ENCODE data around the gene TMEM132C.

The TMEM132C gene

GRCh38 chr12:128606538-128606937 is 339.6 kb downstream of the TMEM132C start:
- no peak for DNase-seq (ENCODE audit: low spot score in 2 of 2)
- H3K4me3 Mint-ChIP-seq: no peak overlapping the region
- H3K4me1 Mint-ChIP-seq: no peaks in the 10 kb centered on the region
- no peak overlapping the region for H3K27ac Mint-ChIP-seq
- peaks cover 2% of the 10 kb centered on the region for H3K27me3 Mint-ChIP-seq
- H3K9me3 Mint-ChIP-seq: no peaks in the 10 kb centered on the region
- no peak for ATAC-seq (ENCODE audit: low read depth)
- H3K36me3 Mint-ChIP-seq: no peaks in the 10 kb centered on the region

- peaks cover 2% of the 10 kb centered on the region for H3K27me3 Mint-ChIP-seq
- no peak for DNase-seq (ENCODE audit: low spot score in 2 of 2)
- no peaks in the 10 kb centered on the region for H3K4me1 Mint-ChIP-seq
- no peak overlapping the region for H3K27ac Mint-ChIP-seq
- no peaks in the 10 kb centered on the region for H3K9me3 Mint-ChIP-seq
- H3K4me3 Mint-ChIP-seq: no peak overlapping the region
- no peak for ATAC-seq (ENCODE audit: low read depth)
- no peaks in the 10 kb centered on the region for H3K36me3 Mint-ChIP-seq
Observed at GRCh38 chr12:128606970-128607369, 340.0 kb downstream of the TMEM132C start.

- Mint-ChIP-seq H3K36me3 (no peaks in the 10 kb centered on the region), H3K4me3 (no peak overlapping the region), H3K4me1 (no peaks in the 10 kb centered on the region), H3K27ac (no peak overlapping the region), H3K9me3 (no peaks in the 10 kb centered on the region), H3K27me3 (peaks cover 2% of the 10 kb centered on the region)
- ATAC-seq (ENCODE audit: low read depth): no peak
- DNase-seq (ENCODE audit: low spot score in 2 of 2): no peak
Observed at GRCh38 chr12:128607641-128608040, 340.7 kb downstream of the TMEM132C start.

- no peak for DNase-seq (ENCODE audit: low spot score in 2 of 2)
- peaks cover 2% of the 10 kb centered on the region for H3K27me3 Mint-ChIP-seq
- H3K36me3 Mint-ChIP-seq: no peaks in the 10 kb centered on the region
- no peak overlapping the region for H3K27ac Mint-ChIP-seq
- no peak overlapping the region for H3K4me3 Mint-ChIP-seq
- no peaks in the 10 kb centered on the region for H3K4me1 Mint-ChIP-seq
- ATAC-seq (ENCODE audit: low read depth): no peak
- no peaks in the 10 kb centered on the region for H3K9me3 Mint-ChIP-seq
Observed at GRCh38 chr12:128609861-128610260, 342.9 kb downstream of the TMEM132C start.

- H3K27ac Mint-ChIP-seq: no peak overlapping the region
- no peak overlapping the region for H3K4me3 Mint-ChIP-seq
- no peaks in the 10 kb centered on the region for H3K9me3 Mint-ChIP-seq
- ATAC-seq (ENCODE audit: low read depth) (no peak), DNase-seq (ENCODE audit: low spot score in 2 of 2) (no peak)
- H3K36me3 Mint-ChIP-seq: no peaks in the 10 kb centered on the region
- H3K27me3 Mint-ChIP-seq: peaks cover 2% of the 10 kb centered on the region
- H3K4me1 Mint-ChIP-seq: no peaks in the 10 kb centered on the region
Observed at GRCh38 chr12:128611736-128612135, 344.8 kb downstream of the TMEM132C start.

- H3K36me3 Mint-ChIP-seq: no peaks in the 10 kb centered on the region
- no peak for DNase-seq (ENCODE audit: low spot score in 2 of 2)
- peaks cover under 1% of the 10 kb centered on the region for H3K27me3 Mint-ChIP-seq
- no peak overlapping the region for H3K27ac Mint-ChIP-seq
- no peak for ATAC-seq (ENCODE audit: low read depth)
- H3K4me1 Mint-ChIP-seq: no peaks in the 10 kb centered on the region
- no peaks in the 10 kb centered on the region for H3K9me3 Mint-ChIP-seq
- H3K4me3 Mint-ChIP-seq: no peak overlapping the region
Observed at GRCh38 chr12:128612150-128612850, 345.3 kb downstream of the TMEM132C start.

GRCh38 chr12:128613837-128614590 is 347.0 kb downstream of the TMEM132C start:
- DNase-seq (ENCODE audit: low spot score in 2 of 2): no peak

GRCh38 chr12:128617304-128617833 is 350.4 kb downstream of the TMEM132C start:
- Mint-ChIP-seq H3K4me3 (no peak overlapping the region), H3K36me3 (no peaks in the 10 kb centered on the region), H3K4me1 (no peaks in the 10 kb centered on the region), H3K27me3 (peaks cover 4% of the 10 kb centered on the region), H3K9me3 (no peaks in the 10 kb centered on the region), H3K27ac (no peak overlapping the region)
- ATAC-seq (ENCODE audit: low read depth) (no peak), DNase-seq (ENCODE audit: low spot score in 2 of 2) (no peak)

More at GRCh38 chr12:128613837-128614590, 347.0 kb downstream of the TMEM132C start:
- H3K27ac Mint-ChIP-seq: no peak overlapping the region
- peaks cover 4% of the 10 kb centered on the region for H3K27me3 Mint-ChIP-seq
- no peaks in the 10 kb centered on the region for H3K9me3 Mint-ChIP-seq
- no peak overlapping the region for H3K4me3 Mint-ChIP-seq
- H3K36me3 Mint-ChIP-seq: no peaks in the 10 kb centered on the region
- H3K4me1 Mint-ChIP-seq: no peaks in the 10 kb centered on the region
- no peak for ATAC-seq (ENCODE audit: low read depth)

- ATAC-seq (ENCODE audit: low read depth) (no peak), DNase-seq (ENCODE audit: low spot score in 2 of 2) (no peak)
- Mint-ChIP-seq H3K27ac (no peak overlapping the region), H3K27me3 (peaks cover 4% of the 10 kb centered on the region), H3K36me3 (no peaks in the 10 kb centered on the region), H3K4me1 (no peaks in the 10 kb centered on the region), H3K4me3 (no peak overlapping the region), H3K9me3 (no peaks in the 10 kb centered on the region)
Observed at GRCh38 chr12:128619263-128619662, 352.3 kb downstream of the TMEM132C start.

GRCh38 chr12:128621304-128621703 is 354.3 kb downstream of the TMEM132C start:
- no peak overlapping the region for H3K27ac Mint-ChIP-seq
- DNase-seq (ENCODE audit: low spot score in 2 of 2) (no peak), ATAC-seq (ENCODE audit: low read depth) (no peak)
- no peaks in the 10 kb centered on the region for H3K4me1 Mint-ChIP-seq
- H3K36me3 Mint-ChIP-seq: no peaks in the 10 kb centered on the region
- peaks cover 4% of the 10 kb centered on the region for H3K27me3 Mint-ChIP-seq
- H3K4me3 Mint-ChIP-seq: no peak overlapping the region
- peaks cover 3% of the 10 kb centered on the region for H3K9me3 Mint-ChIP-seq

- H3K4me1 Mint-ChIP-seq: no peaks in the 10 kb centered on the region
- ATAC-seq (ENCODE audit: low read depth) (no peak), DNase-seq (ENCODE audit: low spot score in 2 of 2) (no peak)
- no peaks in the 10 kb centered on the region for H3K27me3 Mint-ChIP-seq
- H3K9me3 Mint-ChIP-seq: peaks cover 8% of the 10 kb centered on the region
- no peaks in the 10 kb centered on the region for H3K36me3 Mint-ChIP-seq
- no peak overlapping the region for H3K4me3 Mint-ChIP-seq
- no peak overlapping the region for H3K27ac Mint-ChIP-seq
Observed at GRCh38 chr12:128623748-128624147, 356.8 kb downstream of the TMEM132C start.

GRCh38 chr12:128626808-128627320 is 359.9 kb downstream of the TMEM132C start:
- H3K27me3 Mint-ChIP-seq: no peaks in the 10 kb centered on the region
- ATAC-seq (ENCODE audit: low read depth): no peak
- H3K9me3 Mint-ChIP-seq: peaks cover 8% of the 10 kb centered on the region
- no peaks in the 10 kb centered on the region for H3K36me3 Mint-ChIP-seq
- DNase-seq (ENCODE audit: low spot score in 2 of 2): no peak
- no peak overlapping the region for H3K4me3 Mint-ChIP-seq
- no peak overlapping the region for H3K27ac Mint-ChIP-seq
- no peaks in the 10 kb centered on the region for H3K4me1 Mint-ChIP-seq

- H3K27ac Mint-ChIP-seq: no peak overlapping the region
- H3K4me3 Mint-ChIP-seq: no peak overlapping the region
- DNase-seq (ENCODE audit: low spot score in 2 of 2) (no peak), ATAC-seq (ENCODE audit: low read depth) (no peak)
- H3K36me3 Mint-ChIP-seq: no peaks in the 10 kb centered on the region
- H3K27me3 Mint-ChIP-seq: no peaks in the 10 kb centered on the region
- no peaks in the 10 kb centered on the region for H3K4me1 Mint-ChIP-seq
- H3K9me3 Mint-ChIP-seq: peaks cover 8% of the 10 kb centered on the region
Observed at GRCh38 chr12:128627659-128628058, 360.7 kb downstream of the TMEM132C start.

- Mint-ChIP-seq H3K27ac (no peak overlapping the region), H3K27me3 (no peaks in the 10 kb centered on the region), H3K9me3 (peaks cover 12% of the 10 kb centered on the region), H3K36me3 (no peaks in the 10 kb centered on the region), H3K4me1 (no peaks in the 10 kb centered on the region), H3K4me3 (no peak overlapping the region)
- DNase-seq (ENCODE audit: low spot score in 2 of 2) (no peak), ATAC-seq (ENCODE audit: low read depth) (no peak)
Observed at GRCh38 chr12:128629979-128630378, 363.0 kb downstream of the TMEM132C start.
